Prostate gland (tissue), 2 donors: ENCODE measurements around the gene SERAC1.

Experiments
- POLR2AphosphoS5 ChIP-seq: sonication (generic); formaldehyde crosslinking; IDR thresholded peaks from one replicate; pipeline ENCODE4 v1.6.1; 2017; ENCODE audit warnings: antibody characterized with exemption
- TF ChIP-seq, protein P1 (sequence below), 4 experiments: fragments of 200-600 bp in 2 of 4; fragments of 450-650 bp in 2 of 4; sonication (generic) in 2 of 4; IDR thresholded peaks; 1 replicate in 3 of 4; 2 replicates in 1 of 4; pipeline ENCODE4 v1.5.1; 2016 to 2019; ENCODE audit warnings: antibody characterized with exemption in 4 of 4, mild to moderate bottlenecking in 2 of 4, moderate library complexity in 2 of 4

DNA sequence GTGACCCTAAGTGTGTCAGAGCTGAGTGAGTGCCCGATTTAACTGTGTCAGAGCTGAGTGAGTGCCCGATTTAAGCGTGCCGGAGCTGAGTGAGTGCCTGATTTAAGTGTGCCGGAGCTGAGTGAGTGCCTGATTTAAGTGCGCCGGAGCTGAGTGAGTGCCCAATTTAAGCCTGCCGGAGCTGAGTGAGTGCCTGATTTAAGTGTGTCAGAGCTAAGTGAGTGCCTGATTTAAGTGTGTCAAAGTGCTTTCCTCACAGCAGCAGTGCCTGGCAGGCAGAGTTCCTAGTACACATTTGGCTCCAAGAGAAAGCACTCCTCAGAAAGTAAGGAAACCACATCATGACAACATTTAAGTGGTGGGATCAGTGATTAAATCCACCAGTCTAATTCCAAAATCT lies 13.2 kb downstream of the SERAC1 start:
- TF ChIP-seq, protein P1, sequence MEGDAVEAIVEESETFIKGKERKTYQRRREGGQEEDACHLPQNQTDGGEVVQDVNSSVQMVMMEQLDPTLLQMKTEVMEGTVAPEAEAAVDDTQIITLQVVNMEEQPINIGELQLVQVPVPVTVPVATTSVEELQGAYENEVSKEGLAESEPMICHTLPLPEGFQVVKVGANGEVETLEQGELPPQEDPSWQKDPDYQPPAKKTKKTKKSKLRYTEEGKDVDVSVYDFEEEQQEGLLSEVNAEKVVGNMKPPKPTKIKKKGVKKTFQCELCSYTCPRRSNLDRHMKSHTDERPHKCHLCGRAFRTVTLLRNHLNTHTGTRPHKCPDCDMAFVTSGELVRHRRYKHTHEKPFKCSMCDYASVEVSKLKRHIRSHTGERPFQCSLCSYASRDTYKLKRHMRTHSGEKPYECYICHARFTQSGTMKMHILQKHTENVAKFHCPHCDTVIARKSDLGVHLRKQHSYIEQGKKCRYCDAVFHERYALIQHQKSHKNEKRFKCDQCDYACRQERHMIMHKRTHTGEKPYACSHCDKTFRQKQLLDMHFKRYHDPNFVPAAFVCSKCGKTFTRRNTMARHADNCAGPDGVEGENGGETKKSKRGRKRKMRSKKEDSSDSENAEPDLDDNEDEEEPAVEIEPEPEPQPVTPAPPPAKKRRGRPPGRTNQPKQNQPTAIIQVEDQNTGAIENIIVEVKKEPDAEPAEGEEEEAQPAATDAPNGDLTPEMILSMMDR (IDR thresholded peaks at IDR 0.05): no peak
- TF ChIP-seq POLR2AphosphoS5: no peak
